Brain microvascular endothelial cell (primary cell): ENCODE measurements around the gene CTBP1.

Experiments
- DNase-seq: peaks from one replicate; pipeline ENCODE4 v3.0.0-alpha.2; 2020
- H3K27ac ChIP-seq: fragments of 250-450 bp; sonication (Bioruptor Pico); 2 replicates; pipeline ENCODE4 v1.5.1; 2020; ENCODE audit warnings: mild to moderate bottlenecking, moderate library complexity
- H3K27me3 ChIP-seq: fragments of 250-450 bp; sonication (Bioruptor Pico); replicated peaks from 2 replicates; pipeline ENCODE4 v1.5.1; 2020; ENCODE audit warnings: mild to moderate bottlenecking
- H3K36me3 ChIP-seq: fragments of 250-450 bp; sonication (Bioruptor Pico); replicated peaks from 2 replicates; pipeline ENCODE4 v1.5.1; 2020; ENCODE audit warnings: mild to moderate bottlenecking
- H3K4me3 ChIP-seq: 2 replicates; pipeline ENCODE4 v1.5.1; 2011; ENCODE audit warnings: low read depth, mild to moderate bottlenecking, control low read depth, low read length, moderate library complexity
- in situ Hi-C: cut with HindIII; loops from 2 replicates; pipeline ENCODE4 v1.10.0; 2017; ENCODE audit warnings: low sequenced_read_pairs, low pct_ligation_motif_present
- TF ChIP-seq, protein P1 (sequence below): IDR thresholded peaks from 2 replicates; pipeline ENCODE4 v1.5.1; 2011; ENCODE audit warnings: low read depth, mild to moderate bottlenecking, moderate library complexity, low read length, control low read depth, inconsistent platforms; ENCODE audit errors: missing control alignments

Gene CTBP1

DNA sequence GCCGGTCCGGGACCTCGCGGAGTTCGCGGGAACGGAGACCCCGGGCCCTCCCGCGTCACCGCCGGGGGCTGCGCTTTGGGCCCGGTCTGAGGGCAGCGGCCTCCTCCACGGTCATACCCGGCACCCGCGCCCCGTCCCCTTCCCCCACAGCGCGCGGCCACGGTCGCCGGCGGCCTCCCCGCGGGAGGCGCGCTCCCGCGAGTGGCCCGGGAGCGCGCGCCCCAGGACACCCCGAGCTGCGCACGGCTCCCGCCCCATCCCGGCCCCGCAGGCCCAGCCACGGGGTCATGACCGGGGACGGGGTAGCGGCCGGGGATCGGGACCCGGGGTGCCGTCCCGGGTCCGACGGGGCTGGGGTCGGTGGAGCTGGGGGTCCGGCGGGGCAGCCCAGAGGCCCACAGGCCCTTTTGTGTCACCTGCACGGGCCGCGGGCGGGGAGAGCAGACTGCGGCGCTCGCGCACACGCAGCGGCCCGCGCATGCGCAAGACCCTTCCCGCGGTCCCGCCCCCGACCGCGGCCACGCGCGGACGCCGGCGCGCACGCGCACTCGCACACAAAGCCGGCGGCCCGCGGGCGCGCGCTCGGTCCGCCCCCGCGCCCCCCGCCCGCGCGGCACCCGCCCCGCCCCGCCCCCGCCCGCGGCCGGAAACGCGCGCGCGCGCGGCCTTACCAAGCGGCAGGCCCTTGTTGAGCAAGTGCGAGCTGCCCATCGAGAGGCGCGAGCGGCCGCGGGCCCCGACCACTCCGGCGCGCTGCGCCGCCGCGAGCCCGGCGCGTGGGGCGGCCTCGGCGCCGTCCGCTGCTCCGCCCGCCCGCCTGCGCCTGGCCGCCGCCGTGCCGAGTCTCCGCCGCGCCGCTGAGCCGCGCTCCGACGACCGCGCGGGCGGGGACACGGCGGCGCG lies at the start of gene CTBP1:
CTBP1 (minus strand) TSS at position 886 of the 903 bp plus-strand sequence. CDS start 7,799 bp downstream, outside the sequence.
- DNase-seq, result peak; percentile 44
- TF ChIP-seq, protein P1, sequence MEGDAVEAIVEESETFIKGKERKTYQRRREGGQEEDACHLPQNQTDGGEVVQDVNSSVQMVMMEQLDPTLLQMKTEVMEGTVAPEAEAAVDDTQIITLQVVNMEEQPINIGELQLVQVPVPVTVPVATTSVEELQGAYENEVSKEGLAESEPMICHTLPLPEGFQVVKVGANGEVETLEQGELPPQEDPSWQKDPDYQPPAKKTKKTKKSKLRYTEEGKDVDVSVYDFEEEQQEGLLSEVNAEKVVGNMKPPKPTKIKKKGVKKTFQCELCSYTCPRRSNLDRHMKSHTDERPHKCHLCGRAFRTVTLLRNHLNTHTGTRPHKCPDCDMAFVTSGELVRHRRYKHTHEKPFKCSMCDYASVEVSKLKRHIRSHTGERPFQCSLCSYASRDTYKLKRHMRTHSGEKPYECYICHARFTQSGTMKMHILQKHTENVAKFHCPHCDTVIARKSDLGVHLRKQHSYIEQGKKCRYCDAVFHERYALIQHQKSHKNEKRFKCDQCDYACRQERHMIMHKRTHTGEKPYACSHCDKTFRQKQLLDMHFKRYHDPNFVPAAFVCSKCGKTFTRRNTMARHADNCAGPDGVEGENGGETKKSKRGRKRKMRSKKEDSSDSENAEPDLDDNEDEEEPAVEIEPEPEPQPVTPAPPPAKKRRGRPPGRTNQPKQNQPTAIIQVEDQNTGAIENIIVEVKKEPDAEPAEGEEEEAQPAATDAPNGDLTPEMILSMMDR, result no peak
- H3K36me3 ChIP-seq, result no peaks in the 10 kb centered on the region
- H3K27ac ChIP-seq, result peak within 1 kb of the TSS; percentile 70
- peak within 1 kb of the TSS; percentile 76 for H3K4me3 ChIP-seq
- in situ Hi-C loops, result no loop called here
- H3K27me3 ChIP-seq, result no peaks in the 10 kb centered on the region

DNA sequence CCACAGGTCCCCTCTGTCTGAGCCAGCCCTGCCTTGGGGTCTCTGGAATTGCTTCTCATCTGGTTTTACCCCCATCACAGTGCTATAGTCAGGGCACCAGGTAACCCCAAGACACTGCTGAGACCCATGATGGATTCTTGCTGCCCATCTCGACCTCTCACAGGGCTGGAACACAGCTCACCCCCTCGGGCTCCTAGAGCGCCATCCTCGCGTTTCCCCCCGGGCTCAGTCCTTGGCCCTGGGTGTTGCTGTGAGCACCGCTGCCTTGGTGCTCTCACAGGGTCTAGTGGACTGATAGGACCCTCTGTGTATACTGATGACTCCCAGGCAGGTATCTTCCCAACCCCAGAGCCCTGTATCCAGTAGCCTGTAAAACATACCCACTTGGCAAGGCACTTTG lies 49.5 kb upstream of the CTBP1 start:
- TF ChIP-seq, protein P1, result no peak
- in situ Hi-C loops, result no loop called here
- H3K27ac ChIP-seq, result no peak overlapping the region

DNA sequence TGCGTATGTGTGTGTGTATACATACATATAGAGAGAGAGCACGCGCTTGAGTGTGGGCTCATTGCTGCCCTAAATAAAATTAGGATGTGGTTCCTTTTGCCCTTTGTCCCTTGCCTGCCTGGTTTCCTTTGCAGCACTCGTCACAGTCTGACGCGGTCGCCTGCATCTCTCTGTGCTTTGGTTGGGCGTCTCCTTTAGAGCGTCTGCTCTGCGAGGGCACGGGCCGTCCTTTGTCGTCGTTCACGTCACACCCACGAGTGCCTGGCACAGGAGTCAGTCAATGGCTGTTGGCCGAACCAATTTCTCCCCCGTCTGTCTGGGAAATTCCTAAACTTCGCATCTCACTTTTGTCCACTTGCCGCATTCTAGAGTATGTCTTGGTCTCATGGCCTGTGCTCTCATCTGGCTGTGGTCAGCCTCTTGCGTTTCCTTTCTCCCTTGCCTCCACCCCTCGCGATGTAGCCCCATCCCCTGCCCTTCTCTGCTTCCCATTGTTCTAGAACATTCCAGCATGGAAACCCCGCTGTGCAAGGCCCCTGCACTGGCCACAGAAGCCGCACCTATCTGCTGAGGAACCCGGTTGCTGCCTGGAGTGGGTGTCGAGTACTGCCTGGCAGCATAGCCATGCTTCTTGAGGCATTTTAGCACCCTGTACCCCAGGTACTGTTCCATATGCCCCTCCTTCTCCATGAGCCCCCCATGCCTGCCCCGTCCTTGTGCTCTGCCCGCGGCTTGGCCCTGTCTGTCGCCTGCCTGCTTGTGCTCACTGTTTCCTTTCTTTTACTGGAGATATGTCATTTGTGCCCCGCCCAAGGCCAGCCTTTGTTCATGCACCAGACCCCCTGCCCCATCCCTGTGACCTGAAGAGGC lies 48.8 kb upstream of the CTBP1 start:
- Histone ChIP-seq H3K4me3 (no peak overlapping the region), H3K36me3 (peaks cover 24% of the 10 kb centered on the region), H3K27me3 (no peaks in the 10 kb centered on the region), H3K27ac (no peak overlapping the region)
- in situ Hi-C loops, result no loop called here
- TF ChIP-seq, protein P1, result no peak
- DNase-seq, result no peak

More for the DNA sequence above, 49.5 kb upstream of the CTBP1 start:
- Histone ChIP-seq H3K36me3 (peaks cover 24% of the 10 kb centered on the region), H3K27me3 (no peaks in the 10 kb centered on the region), H3K4me3 (no peak overlapping the region)
- DNase-seq, result no peak

DNA sequence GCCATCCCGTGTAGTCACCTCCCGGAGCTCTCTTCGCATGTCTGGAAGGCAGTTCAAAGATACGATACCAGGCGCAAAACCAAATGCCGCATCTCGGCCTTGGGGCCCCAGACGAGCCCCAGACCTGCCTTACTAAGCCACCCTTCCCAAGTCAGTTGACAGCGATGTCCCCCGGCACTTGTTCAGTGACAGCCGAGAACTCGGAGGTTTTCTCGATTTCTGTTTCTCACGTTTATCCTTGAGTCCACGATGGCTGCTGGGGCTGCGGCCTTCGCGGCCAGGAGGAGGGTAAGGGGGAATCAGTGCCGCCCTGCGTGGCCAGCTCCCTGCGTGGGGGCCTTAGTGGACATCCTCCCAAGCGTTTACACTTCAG lies 48.1 kb upstream of the CTBP1 start:
- in situ Hi-C loops, result no loop called here
- H3K27me3 ChIP-seq, result no peaks in the 10 kb centered on the region
- no peak overlapping the region for H3K4me3 ChIP-seq
- H3K27ac ChIP-seq, result no peak overlapping the region
- TF ChIP-seq, protein P1, result no peak
- H3K36me3 ChIP-seq, result peaks cover 24% of the 10 kb centered on the region
- no peak for DNase-seq

DNA sequence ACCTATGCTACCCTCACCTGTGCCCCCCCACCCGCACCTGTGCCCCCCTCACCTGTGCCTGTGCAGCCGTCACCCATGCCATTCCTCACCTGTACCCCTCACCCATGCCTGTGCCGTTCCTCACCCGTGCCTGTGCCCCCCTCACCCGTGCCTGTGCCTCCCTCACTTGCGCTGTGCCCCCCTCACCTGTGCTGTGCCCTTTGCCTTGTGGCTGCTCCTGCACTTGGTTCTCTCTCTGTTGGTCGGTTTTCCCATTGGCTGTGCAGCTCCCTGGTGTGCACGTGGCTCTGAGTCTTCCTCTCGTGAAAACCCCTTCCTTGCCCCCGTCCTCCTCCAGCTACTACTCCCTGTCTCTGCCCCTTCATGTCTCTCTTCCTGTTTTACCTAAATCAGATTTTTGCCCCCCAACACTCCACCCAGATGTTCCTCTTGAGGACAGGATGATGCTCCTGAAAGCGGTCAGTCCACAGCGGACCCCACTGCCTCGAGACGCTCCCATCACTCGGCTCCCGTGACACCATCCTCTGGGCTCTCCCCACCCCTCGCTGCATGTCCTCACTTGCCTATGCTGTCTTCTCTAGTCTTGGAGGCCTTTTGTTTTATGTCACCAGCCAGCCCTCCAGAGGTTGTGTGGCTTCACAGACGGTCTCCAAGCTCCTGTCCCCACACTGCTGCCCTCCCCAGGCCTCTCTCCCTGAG lies 47.5 kb upstream of the CTBP1 start:
- in situ Hi-C loops, result no loop called here
- TF ChIP-seq, protein P1, result no peak
- Histone ChIP-seq H3K36me3 (peaks cover 24% of the 10 kb centered on the region), H3K4me3 (no peak overlapping the region), H3K27ac (no peak overlapping the region), H3K27me3 (no peaks in the 10 kb centered on the region)
- no peak for DNase-seq
